ENCODE results near the gene RAB3D.

DNA sequence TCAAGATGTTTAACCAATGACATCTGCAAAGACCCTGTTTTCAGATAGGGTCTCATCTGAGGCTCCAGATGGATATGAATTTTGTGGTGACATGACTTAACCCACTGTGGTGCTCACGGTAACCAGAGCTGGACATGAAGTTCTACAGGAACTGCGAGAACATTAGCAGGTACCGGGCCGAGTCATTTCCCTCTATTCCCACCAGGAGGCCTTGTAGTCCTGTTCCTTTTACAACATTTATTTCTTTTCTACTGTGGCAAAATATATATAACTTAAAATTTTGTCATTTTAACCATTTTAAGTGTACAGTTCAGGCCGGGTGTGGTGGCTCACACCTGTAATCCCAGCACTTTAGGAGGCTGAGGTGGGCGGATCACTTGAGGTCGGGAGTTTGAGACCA lies 51.1 kb downstream of the RAB3D start:
- TF ChIP-seq EZH2phosphoT487 (IDR thresholded peaks at IDR 0.05; ENCODE audit: insufficient read depth, low read depth) (no peak), EZH2 (IDR thresholded peaks at IDR 0.05; ENCODE audit: insufficient read depth, poor library complexity, severe bottlenecking) (no peak)
